Lung (tissue), 12 donors: ENCODE results near the gene LHPP. TPM values are rescaled to one million over a fixed set of nuclear protein-coding genes. Genes with fewer than 3 reads are reported as not detected.

Experiments
- ATAC-seq: fragments of 200-7000 bp; cut with Tn5 transposase; one replicate; pipeline ENCODE4 v1.9.1; 2020; ENCODE audit warnings: moderate number of reproducible peaks; ENCODE audit not compliant: insufficient read depth, low FRiP score
- DNase-seq, 3 donors: peaks; one replicate each; pipeline ENCODE4 v3.0.0-alpha.2; 2013 to 2017
- H3K27ac ChIP-seq, 2 donors: one replicate each; pipeline ENCODE4 v1.5.1; 2013; ENCODE audit warnings: mild to moderate bottlenecking in 2 of 2, moderate library complexity in 2 of 2, control low read depth in 1 of 2, inconsistent platforms in 1 of 2, low read depth in 1 of 2, low read length in 1 of 2
- H3K27me3 ChIP-seq, 3 donors: one replicate each; pipeline ENCODE4 v1.5.1; 2013; ENCODE audit warnings: low read length in 2 of 3; ENCODE audit not compliant: control insufficient read depth in 3 of 3, insufficient read depth in 3 of 3
- H3K36me3 ChIP-seq, 4 donors: one replicate each; pipeline ENCODE4 v1.5.1; 2013; ENCODE audit warnings: low read length in 4 of 4, mild to moderate bottlenecking in 1 of 4, moderate library complexity in 1 of 4; ENCODE audit not compliant: control insufficient read depth in 4 of 4, insufficient read depth in 4 of 4
- H3K4me1 ChIP-seq, 5 donors: one replicate each; pipeline ENCODE4 v1.5.1; 2013; ENCODE audit warnings: low read length in 5 of 5, mild to moderate bottlenecking in 2 of 5, moderate library complexity in 1 of 5; ENCODE audit not compliant: control insufficient read depth in 5 of 5, insufficient read depth in 5 of 5
- H3K4me3 ChIP-seq: one replicate; pipeline ENCODE4 v1.5.1; 2013; ENCODE audit warnings: mild to moderate bottlenecking, control low read depth, moderate library complexity
- H3K9ac ChIP-seq, 2 donors: one replicate each; pipeline ENCODE4 v1.5.1; 2013; ENCODE audit warnings: low read length in 2 of 2, control low read depth in 1 of 2; ENCODE audit not compliant: insufficient read depth in 1 of 2
- H3K9me3 ChIP-seq, 4 donors: one replicate each; pipeline ENCODE4 v1.5.1; 2013; ENCODE audit warnings: low read length in 3 of 4, mild to moderate bottlenecking in 1 of 4, moderate library complexity in 1 of 4; ENCODE audit not compliant: control insufficient read depth in 4 of 4, insufficient read depth in 3 of 4
- WGBS, 2 donors: extraction: QIAGEN DNeasy Blood & Tissue Kit; methylation state at CpG; one replicate each; pipeline ENCODE4 v1.1.7; 2013; 5-methylcytosine and 5-hydroxymethylcytosine counted together
- polyA plus RNA-seq, 2 donors: library from polyadenylated mRNA; stranded (reverse); fragments of 200-250 nt; gene quantifications; one replicate each; pipeline ENCODE4 v1.2.1, GENCODE V29; 2013
- total RNA-seq, 2 donors: library from RNA; depleted of rRNA in 1 of 2; stranded (reverse); fragments of >200 nt in 1 of 2; gene quantifications; one replicate each; pipeline ENCODE4 v1.2.1, GENCODE V29; 2014 to 2021
- TF ChIP-seq, protein P1 (sequence below): IDR thresholded peaks from 2 replicates; pipeline ENCODE4 v1.5.1; 2012; ENCODE audit warnings: mild to moderate bottlenecking; ENCODE audit errors: control extremely low read depth, extremely low read depth
- donor health status: control.
- donor health status: control.
- donor health status: Bipolar disorder and iron deficiency.
- donor health status: healthy.
- donor health status: DM: yes; HTN: yes; CAD: no.

Gene LHPP
- total and polyA plus RNA-seq, 4 donors, result 7.1 to 18.6 (median 14.8) TPM

- Histone ChIP-seq H3K4me1 (peaks cover 0 to 3% (median 0%) of the 10 kb centered on the region in 5 donors), H3K9me3 (no peaks in the 10 kb centered on the region), H3K27me3 (no peaks in the 10 kb centered on the region), H3K9ac (no peak overlapping the region), H3K4me3 (no peak overlapping the region), H3K27ac (no peak overlapping the region), H3K36me3 (no peaks in the 10 kb centered on the region)
- DNase-seq, result no peak
- 85 to 90% methylated on average over 9 of the region's 9 CpGs for WGBS, 2 donors
- no peak for ATAC-seq
- TF ChIP-seq, protein P1, sequence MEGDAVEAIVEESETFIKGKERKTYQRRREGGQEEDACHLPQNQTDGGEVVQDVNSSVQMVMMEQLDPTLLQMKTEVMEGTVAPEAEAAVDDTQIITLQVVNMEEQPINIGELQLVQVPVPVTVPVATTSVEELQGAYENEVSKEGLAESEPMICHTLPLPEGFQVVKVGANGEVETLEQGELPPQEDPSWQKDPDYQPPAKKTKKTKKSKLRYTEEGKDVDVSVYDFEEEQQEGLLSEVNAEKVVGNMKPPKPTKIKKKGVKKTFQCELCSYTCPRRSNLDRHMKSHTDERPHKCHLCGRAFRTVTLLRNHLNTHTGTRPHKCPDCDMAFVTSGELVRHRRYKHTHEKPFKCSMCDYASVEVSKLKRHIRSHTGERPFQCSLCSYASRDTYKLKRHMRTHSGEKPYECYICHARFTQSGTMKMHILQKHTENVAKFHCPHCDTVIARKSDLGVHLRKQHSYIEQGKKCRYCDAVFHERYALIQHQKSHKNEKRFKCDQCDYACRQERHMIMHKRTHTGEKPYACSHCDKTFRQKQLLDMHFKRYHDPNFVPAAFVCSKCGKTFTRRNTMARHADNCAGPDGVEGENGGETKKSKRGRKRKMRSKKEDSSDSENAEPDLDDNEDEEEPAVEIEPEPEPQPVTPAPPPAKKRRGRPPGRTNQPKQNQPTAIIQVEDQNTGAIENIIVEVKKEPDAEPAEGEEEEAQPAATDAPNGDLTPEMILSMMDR, result no peak
Measured at GRCh38 chr10:124570646-124571045, 109.0 kb downstream of the LHPP start.

GRCh38 chr10:124572751-124573150, 111.1 kb downstream of the LHPP start:
- Histone ChIP-seq H3K9me3 (no peaks in the 10 kb centered on the region), H3K9ac (no peak overlapping the region), H3K4me3 (no peak overlapping the region), H3K4me1 (no peaks in the 10 kb centered on the region), H3K27ac (no peak overlapping the region), H3K27me3 (no peaks in the 10 kb centered on the region), H3K36me3 (no peaks in the 10 kb centered on the region)
- ATAC-seq (no peak), DNase-seq (no peak)
- WGBS, 2 donors, result 86 to 89% methylated on average over 11 of the region's 11 CpGs
- TF ChIP-seq, protein P1, result no peak

GRCh38 chr10:124573726-124574455, 112.3 kb downstream of the LHPP start:
- H3K4me1 ChIP-seq, result no peaks in the 10 kb centered on the region
- no peaks in the 10 kb centered on the region for H3K36me3 ChIP-seq
- no peak overlapping the region for H3K9ac ChIP-seq
- H3K9me3 ChIP-seq, result no peaks in the 10 kb centered on the region
- TF ChIP-seq, protein P1, result no peak
- H3K4me3 ChIP-seq, result no peak overlapping the region
- H3K27me3 ChIP-seq, result no peaks in the 10 kb centered on the region
- ATAC-seq (no peak), DNase-seq (no peak)
- no peak overlapping the region for H3K27ac ChIP-seq
- 89 to 91% methylated on average over 31 of the region's 31 CpGs for WGBS, 2 donors
